Stimulated activated CD4-positive, alpha-beta T cell treated with anti-CD3 and anti-CD28 coated beads, Interleukin-2, amount 100 ng/mL, for 4 hours (primary cell): ENCODE results near the gene TMEM86B.
A peak's percentile ranks its signal among the peaks of the same experiment; 100 is the strongest.
"Not testable (repeated sequence)": the region's sequence is repeated elsewhere in the genome, so short reads cannot be mapped to it uniquely, and the experiment has no call there.

Experiments
- DNase-seq: peaks from one replicate; pipeline ENCODE4 v3.0.0-alpha.2; 2020; ENCODE audit warnings: low read depth

TMEM86B gene

DNA sequence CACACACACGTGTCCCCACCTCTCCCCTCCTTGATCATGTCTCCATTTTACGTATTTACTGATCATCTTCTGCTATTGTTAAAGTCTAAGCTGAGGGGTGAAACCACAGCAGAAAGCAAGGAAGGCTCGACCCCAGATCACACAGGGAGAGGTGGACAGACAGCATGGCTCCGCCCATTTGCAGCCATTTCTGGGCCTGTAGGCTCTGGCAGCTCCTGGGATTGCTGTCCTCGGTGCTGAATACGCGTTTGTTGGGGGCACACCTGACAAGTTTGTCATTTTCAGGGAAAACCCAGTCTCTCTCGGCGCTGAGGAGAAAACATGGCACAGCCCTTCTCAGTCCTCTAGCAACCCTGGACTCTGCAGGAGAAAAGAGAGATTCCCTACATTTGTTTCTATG lies 8.0 kb downstream of the TMEM86B start:
- no peak for DNase-seq

- no peak for DNase-seq
Observed at GRCh38 chr19:55216461-55217198, 11.9 kb downstream of the TMEM86B start.

- no peak for DNase-seq
Observed at GRCh38 chr19:55213547-55213946, 15.0 kb downstream of the TMEM86B start.

GRCh38 chr19:55212447-55212846 lies 16.1 kb downstream of the TMEM86B start:
- peak; percentile 22 for DNase-seq

- DNase-seq: no peak
Observed at GRCh38 chr19:55209693-55210472, 18.7 kb downstream of the TMEM86B start.

GRCh38 chr19:55208880-55209692 lies 19.5 kb downstream of the TMEM86B start, which contains the start of gene PTPRH:
Gene PTPRH, minus strand, starts transcription at chr19:55209501. Its CDS starts 68 bp downstream, at chr19:55209433.
- no peak for DNase-seq

- peak; percentile 15 for DNase-seq
Observed at GRCh38 chr19:55206664-55207500, 21.7 kb downstream of the TMEM86B start.

DNA sequence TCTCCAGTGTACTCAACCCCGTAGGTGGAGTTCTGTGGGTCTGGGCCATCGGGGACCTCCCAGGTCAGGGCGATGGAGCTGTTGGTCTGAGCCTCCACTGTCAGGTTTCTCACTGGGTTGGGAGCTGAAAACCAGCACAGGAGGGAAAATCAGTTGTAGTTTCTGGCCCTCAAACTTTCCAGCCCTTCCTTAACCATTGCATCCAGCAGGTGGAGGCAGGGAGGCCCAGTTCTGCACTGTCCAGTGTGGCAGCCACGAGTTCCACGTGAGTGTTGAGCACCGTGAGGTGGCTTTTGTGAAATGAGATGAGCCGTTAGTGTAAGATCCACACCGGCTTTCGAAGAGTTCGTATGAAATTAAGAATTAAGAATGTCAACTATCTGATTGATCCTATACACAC lies 26.4 kb downstream of the TMEM86B start:
- not testable (repeated sequence) for DNase-seq

DNA sequence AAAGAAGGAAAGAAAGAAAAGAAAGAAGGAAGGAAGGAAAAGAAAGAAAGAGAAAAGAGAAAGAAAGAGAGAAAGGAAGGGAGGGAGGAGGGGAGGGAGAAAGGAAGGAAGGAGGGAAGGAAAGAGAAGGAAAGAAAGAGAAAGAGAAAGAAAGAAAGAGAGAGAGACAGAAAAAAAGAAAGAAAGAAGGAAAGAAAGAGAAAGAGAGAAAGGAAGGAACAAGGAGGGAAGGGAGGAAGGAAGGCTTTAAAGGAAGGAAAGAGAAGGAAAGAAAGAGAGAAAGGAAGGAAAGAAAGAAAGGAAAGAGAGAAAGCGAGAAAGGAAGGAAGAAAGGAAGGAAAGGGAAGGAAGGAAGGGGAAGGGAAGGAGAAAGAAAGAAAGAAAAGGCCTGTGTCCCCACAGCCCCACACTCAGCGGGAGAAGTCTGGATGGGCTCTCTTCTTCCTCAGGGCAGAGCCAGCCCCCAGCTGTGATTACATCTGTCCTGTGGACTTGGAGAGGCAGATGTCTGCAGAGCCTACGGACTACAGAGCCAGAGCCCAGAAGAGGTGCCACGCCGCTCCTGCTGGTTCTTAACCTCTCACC lies 28.9 kb downstream of the TMEM86B start:
- DNase-seq: no peak

- no peak for DNase-seq
Observed at GRCh38 chr19:55198651-55199050, 29.9 kb downstream of the TMEM86B start.

- DNase-seq: no peak
Observed at GRCh38 chr19:55197528-55197927, 31.0 kb downstream of the TMEM86B start.

DNA sequence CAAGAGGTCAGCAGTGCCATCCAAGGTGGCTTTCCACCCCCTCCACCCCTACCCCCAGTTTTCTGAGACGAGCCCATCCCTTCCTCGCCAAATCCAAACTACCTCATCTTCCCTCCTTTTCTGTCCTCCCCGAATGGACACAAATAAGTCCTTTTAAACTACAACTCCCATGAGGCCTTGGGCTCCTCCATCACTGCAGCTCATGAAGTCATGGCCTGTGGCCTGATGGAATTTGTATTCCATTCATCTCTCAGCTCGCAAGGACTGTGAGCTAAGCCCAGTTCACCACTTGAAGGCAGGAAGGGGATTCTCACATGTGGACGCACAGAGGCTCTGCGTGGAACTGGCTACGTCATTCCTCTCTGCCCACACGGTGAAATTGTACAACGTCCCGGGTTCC lies 31.8 kb downstream of the TMEM86B start:
- no peak for DNase-seq

DNA sequence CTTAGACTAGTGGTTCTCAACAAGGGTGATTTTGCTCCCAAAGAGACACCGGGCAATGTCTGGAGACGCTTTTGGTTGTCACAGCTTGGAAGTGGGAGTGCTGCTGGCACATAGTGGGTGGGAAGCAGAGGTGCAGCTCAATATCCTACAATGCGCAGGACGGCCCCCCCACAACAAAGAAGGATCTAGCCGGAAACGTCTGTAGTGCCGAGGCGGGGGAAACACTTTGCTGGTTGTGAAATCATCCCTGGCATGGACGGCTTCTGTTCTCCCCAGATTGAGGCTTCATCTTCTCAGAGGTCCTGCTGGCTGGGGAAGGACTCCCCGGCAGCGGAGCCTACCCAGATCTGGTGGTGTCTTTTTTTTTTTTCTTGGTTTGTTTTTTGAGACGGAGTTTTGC lies 35.1 kb downstream of the TMEM86B start:
- no peak for DNase-seq

DNA sequence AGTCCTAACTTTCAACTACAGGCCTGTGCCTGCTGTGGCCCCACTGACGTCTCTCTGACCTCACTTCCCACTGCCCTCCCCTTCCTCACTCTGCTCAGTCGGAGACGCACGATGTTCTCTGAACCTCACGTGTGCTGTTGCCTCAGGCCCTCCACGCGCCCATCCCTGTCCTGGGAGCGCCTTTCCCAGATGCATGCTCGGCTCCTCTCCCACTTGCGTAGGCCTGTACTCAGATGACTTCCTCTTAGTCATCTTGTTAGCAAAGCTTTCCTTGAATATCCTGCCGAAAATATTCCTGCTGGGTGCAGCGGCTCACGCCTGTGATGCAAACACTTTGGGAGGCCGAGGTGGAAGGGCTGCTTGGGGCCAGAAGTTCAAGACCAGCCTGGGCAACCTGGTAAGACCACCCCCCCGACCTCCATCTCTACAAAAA lies 39.1 kb downstream of the TMEM86B start:
- no peak for DNase-seq

DNA sequence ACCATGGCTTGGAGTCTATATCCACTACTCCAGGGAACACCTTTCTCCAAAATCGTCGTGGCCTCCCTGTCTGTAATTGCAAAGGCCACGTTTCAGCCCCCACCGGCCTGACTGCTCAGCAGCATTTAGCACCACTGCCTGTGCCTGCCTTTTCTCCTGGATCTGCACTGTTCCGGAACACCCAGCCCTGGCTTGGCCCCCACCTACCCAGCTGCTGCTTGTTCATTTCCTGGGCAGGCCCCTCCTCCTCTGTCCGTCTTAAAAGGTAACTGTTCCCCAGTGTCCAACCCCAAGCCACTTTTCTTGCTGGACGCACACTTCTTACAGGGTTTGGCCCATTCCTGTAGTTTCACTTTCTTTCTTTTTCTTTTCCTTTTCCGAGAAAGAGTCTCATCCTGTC lies 39.9 kb downstream of the TMEM86B start:
- no peak for DNase-seq

DNA sequence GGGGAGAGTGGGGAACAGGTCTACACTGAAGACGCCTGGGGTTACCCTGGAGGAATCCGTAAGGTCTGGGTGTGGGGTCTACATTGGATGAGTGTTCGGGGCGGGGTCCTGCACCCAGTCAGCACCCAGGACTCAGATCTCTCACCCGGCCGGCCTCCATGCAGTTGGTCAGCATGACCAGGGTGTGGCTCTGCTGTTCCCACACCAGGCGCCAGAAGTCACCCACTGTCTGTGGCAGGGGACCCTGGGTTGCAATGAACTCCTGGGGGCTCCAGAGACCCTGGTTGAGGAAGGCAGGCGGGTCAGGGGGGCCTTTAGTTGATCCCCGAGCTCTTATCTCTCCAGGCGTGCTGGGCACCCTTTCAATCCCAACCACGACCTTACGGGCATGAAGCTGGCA lies 42.5 kb downstream of the TMEM86B start:
- DNase-seq: no peak

GRCh38 chr19:55181740-55182139 lies 46.8 kb downstream of the TMEM86B start:
- DNase-seq: no peak

DNA sequence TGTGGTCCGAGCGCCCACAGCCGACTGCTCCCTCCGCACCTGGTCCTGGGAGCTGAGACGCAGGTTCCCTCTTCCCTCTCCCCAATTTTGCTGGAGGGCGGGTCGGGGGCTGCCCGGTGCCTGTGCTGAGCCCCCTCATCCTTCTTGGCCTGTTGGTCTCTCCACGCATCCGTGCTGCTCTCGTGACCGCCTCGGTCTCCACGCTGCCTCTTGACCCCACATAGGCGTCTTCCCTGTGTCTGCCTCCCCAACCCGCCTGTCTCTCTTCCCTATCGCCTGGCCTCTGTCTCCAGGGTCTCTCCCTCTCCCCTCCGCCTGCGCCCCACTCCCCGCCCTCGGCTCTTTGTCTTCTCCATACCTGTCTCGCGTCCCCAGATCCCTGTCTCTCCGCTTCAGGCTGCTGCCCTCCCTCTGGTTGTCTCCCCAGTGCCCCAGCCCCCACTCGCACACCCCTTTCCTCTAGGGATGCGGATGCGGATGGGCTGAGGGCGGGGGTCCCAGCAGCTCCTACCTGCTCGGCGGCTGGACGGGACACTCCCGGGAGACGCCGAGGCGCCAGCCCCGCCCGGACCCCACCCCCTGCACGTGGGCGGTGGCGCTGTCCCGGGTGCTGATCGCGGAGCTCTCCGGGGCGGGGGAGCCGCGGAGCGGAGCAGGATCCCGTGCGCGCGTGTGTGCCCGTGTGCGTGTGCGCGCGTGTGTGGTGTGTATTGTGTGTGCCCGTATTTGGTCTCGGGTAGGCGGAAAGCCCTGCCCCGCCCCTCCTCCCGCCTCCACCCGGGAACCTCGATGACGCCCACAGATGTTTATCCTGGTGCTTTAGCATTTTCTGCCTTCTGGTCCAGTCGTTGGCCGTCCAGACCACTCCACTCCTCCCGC lies 48.7 kb downstream of the TMEM86B start, which contains the start of gene SYT5:
Gene SYT5 (minus strand): TSS at position 684 of the 879 bp plus-strand sequence. CDS start 1,248 bp downstream, outside the sequence.
- peak; percentile 35 for DNase-seq

GRCh38 chr19:55178781-55179599 lies 49.6 kb downstream of the TMEM86B start:
- peak; percentile 80 for DNase-seq
